ENCODE measurements around the gene STAT3. TPM values are rescaled to one million over a fixed set of nuclear protein-coding genes. Genes with fewer than 3 reads are reported as not detected.

STAT3 gene
- total and polyA plus RNA-seq, 9 of the 15 experiments (the other 6 are each of a cell fraction or from before 2014, with no cell fraction given): 90.0 to 179 (median 114) TPM

DNA sequence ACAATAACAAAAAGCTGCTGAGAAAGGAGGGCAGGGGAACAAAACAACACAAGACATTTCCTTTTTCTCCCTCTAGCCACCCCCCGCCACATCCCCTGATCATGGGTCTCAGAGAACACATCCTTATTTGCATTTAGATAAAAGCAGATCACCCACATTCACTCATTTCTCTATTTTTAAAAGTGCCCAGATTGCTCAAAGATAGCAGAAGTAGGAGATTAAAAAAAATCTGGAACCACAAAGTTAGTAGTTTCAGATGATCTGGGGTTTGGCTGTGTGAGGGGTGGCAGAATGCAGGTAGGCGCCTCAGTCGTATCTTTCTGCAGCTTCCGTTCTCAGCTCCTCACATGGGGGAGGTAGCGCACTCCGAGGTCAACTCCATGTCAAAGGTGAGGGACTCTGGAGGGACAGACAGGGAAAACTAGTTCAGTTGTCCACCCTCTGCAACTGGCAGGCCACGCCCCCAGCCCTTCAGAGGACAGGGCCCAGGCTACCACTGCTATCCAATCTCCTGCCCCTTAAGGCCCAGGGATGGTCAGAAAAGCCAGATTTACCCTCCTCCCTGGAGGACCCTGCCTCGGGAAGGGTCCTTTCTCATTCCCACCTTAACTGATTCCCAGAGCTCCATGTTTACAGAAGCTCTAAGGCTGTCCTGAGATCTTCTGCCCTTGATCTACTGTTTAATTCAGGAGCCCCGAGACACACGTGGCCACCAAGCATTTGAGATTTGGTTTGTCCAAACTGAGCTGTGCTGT lies 72.7 kb downstream of the STAT3 start (continued):
- TF ChIP-seq, protein P1, sequence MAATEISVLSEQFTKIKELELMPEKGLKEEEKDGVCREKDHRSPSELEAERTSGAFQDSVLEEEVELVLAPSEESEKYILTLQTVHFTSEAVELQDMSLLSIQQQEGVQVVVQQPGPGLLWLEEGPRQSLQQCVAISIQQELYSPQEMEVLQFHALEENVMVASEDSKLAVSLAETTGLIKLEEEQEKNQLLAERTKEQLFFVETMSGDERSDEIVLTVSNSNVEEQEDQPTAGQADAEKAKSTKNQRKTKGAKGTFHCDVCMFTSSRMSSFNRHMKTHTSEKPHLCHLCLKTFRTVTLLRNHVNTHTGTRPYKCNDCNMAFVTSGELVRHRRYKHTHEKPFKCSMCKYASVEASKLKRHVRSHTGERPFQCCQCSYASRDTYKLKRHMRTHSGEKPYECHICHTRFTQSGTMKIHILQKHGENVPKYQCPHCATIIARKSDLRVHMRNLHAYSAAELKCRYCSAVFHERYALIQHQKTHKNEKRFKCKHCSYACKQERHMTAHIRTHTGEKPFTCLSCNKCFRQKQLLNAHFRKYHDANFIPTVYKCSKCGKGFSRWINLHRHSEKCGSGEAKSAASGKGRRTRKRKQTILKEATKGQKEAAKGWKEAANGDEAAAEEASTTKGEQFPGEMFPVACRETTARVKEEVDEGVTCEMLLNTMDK (IDR thresholded peaks at IDR 0.05; ENCODE audit: borderline replicate concordance, insufficient read depth, low read depth, low read length, poor library complexity, severe bottlenecking): no peak
- TF ChIP-seq ZNF253 (CRISPR knock-in tag; conservative IDR thresholded peaks at IDR 0.05) (no peak), NCOR1 (IDR thresholded peaks at IDR 0.05) (peak; percentile 73), ZNF239 (CRISPR knock-in tag; IDR thresholded peaks at IDR 0.05) (peak; percentile 37), NFE2L1 (tag; IDR thresholded peaks at IDR 0.05; ENCODE audit: borderline replicate concordance, low read depth) (0 out of 2 replicates have a peak, but pooled peaks have one; percentile 20), POLR2B (IDR thresholded peaks at IDR 0.05; ENCODE audit: low read depth, partially characterized antibody) (peak; percentile 20), DMBX1 (CRISPR knock-in tag; IDR thresholded peaks at IDR 0.05; ENCODE audit: borderline replicate concordance) (peak; percentile 96), ZNF584 (CRISPR knock-in tag; IDR thresholded peaks at IDR 0.05; ENCODE audit: low read depth) (peak; percentile 41), ZKSCAN1 (IDR thresholded peaks at IDR 0.05; ENCODE audit: low read depth, low read length) (0 out of 2 replicates have a peak, but pooled peaks have one; percentile 27), FOXK1 (CRISPR knock-in tag; IDR thresholded peaks at IDR 0.05; ENCODE audit: borderline replicate concordance) (no peak), HDAC2 (IDR thresholded peaks at IDR 0.05) (0 out of 2 replicates have a peak, but pooled peaks have one; percentile 30), MAFF (IDR thresholded peaks at IDR 0.05; ENCODE audit: low read length) (no peak), MTA1 (IDR thresholded peaks at IDR 0.05; ENCODE audit: borderline replicate concordance) (no peak), FOXJ3 (CRISPR knock-in tag; IDR thresholded peaks at IDR 0.05) (no peak), NFIX (CRISPR knock-in tag; IDR thresholded peaks at IDR 0.05; ENCODE audit: low read depth) (no peak), GTF2A2 (tag; IDR thresholded peaks at IDR 0.05) (peak; percentile 18; the same call in 1 of the 2 replicates)
- TF ChIP-seq, protein P2, sequence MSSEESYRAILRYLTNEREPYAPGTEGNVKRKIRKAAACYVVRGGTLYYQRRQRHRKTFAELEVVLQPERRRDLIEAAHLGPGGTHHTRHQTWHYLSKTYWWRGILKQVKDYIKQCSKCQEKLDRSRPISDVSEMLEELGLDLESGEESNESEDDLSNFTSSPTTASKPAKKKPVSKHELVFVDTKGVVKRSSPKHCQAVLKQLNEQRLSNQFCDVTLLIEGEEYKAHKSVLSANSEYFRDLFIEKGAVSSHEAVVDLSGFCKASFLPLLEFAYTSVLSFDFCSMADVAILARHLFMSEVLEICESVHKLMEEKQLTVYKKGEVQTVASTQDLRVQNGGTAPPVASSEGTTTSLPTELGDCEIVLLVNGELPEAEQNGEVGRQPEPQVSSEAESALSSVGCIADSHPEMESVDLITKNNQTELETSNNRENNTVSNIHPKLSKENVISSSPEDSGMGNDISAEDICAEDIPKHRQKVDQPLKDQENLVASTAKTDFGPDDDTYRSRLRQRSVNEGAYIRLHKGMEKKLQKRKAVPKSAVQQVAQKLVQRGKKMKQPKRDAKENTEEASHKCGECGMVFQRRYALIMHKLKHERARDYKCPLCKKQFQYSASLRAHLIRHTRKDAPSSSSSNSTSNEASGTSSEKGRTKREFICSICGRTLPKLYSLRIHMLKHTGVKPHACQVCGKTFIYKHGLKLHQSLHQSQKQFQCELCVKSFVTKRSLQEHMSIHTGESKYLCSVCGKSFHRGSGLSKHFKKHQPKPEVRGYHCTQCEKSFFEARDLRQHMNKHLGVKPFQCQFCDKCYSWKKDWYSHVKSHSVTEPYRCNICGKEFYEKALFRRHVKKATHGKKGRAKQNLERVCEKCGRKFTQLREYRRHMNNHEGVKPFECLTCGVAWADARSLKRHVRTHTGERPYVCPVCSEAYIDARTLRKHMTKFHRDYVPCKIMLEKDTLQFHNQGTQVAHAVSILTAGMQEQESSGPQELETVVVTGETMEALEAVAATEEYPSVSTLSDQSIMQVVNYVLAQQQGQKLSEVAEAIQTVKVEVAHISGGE (CRISPR knock-in tag; IDR thresholded peaks at IDR 0.05): peak in 1 of 3 experiments; percentile 53; a peak in 2 of 6 replicates
- TF ChIP-seq, protein P3, sequence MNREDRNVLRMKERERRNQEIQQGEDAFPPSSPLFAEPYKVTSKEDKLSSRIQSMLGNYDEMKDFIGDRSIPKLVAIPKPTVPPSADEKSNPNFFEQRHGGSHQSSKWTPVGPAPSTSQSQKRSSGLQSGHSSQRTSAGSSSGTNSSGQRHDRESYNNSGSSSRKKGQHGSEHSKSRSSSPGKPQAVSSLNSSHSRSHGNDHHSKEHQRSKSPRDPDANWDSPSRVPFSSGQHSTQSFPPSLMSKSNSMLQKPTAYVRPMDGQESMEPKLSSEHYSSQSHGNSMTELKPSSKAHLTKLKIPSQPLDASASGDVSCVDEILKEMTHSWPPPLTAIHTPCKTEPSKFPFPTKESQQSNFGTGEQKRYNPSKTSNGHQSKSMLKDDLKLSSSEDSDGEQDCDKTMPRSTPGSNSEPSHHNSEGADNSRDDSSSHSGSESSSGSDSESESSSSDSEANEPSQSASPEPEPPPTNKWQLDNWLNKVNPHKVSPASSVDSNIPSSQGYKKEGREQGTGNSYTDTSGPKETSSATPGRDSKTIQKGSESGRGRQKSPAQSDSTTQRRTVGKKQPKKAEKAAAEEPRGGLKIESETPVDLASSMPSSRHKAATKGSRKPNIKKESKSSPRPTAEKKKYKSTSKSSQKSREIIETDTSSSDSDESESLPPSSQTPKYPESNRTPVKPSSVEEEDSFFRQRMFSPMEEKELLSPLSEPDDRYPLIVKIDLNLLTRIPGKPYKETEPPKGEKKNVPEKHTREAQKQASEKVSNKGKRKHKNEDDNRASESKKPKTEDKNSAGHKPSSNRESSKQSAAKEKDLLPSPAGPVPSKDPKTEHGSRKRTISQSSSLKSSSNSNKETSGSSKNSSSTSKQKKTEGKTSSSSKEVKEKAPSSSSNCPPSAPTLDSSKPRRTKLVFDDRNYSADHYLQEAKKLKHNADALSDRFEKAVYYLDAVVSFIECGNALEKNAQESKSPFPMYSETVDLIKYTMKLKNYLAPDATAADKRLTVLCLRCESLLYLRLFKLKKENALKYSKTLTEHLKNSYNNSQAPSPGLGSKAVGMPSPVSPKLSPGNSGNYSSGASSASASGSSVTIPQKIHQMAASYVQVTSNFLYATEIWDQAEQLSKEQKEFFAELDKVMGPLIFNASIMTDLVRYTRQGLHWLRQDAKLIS (CRISPR knock-in tag; IDR thresholded peaks at IDR 0.05): no peak
